Measurements from ENCODE around the gene PTPN12. TPM values are rescaled to one million over a fixed set of nuclear protein-coding genes. Genes with fewer than 3 reads are reported as not detected.

The PTPN12 gene
- total RNA-seq, 4 donors from 2014 or later = 64.6 to 130 (median 95.5) TPM

DNA sequence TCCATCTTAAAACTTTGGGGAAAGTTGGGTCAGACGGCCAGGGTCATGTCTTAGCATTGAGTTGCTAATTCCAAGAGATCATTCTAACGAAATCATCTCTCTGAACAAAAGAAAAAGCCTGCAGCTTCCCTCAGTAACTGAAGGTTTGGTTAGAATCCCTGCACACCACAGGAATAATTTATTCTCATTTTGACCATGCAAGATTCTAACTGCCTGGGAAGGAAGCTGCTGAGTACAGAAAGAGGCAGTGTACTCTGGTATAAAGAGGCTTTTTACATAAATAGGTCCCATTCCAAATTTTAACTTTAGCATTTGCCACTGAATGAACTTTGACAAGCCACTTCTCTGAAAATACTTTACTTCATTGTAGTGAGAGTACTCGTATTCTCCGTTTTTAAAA, 82.2 kb downstream of the PTPN12 start:
- Histone ChIP-seq H3K27ac (no peak overlapping the region), H3K27me3 (no peaks in the 10 kb centered on the region), H3K36me3 (peaks cover 48% of the 10 kb centered on the region), H3K9me3 (no peaks in the 10 kb centered on the region), H3K4me3 (no peak overlapping the region), H3K4me1 (no peaks in the 10 kb centered on the region)
- no peak for TF ChIP-seq EP300 (IDR thresholded peaks at IDR 0.05)
- TF ChIP-seq POLR2AphosphoS5 (IDR thresholded peaks at IDR 0.05) = no peak
- TF ChIP-seq, protein P1, sequence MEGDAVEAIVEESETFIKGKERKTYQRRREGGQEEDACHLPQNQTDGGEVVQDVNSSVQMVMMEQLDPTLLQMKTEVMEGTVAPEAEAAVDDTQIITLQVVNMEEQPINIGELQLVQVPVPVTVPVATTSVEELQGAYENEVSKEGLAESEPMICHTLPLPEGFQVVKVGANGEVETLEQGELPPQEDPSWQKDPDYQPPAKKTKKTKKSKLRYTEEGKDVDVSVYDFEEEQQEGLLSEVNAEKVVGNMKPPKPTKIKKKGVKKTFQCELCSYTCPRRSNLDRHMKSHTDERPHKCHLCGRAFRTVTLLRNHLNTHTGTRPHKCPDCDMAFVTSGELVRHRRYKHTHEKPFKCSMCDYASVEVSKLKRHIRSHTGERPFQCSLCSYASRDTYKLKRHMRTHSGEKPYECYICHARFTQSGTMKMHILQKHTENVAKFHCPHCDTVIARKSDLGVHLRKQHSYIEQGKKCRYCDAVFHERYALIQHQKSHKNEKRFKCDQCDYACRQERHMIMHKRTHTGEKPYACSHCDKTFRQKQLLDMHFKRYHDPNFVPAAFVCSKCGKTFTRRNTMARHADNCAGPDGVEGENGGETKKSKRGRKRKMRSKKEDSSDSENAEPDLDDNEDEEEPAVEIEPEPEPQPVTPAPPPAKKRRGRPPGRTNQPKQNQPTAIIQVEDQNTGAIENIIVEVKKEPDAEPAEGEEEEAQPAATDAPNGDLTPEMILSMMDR (IDR thresholded peaks at IDR 0.05) = no peak
- no peak for TF ChIP-seq POLR2A (IDR thresholded peaks at IDR 0.05)
- DNase-seq (ENCODE audit: low spot score in 2 of 2) = no peak
- WGBS = 75% methylated on average over 4 of the region's 4 CpGs

- H3K9me3 ChIP-seq = no peaks in the 10 kb centered on the region
- H3K4me3 ChIP-seq = no peak overlapping the region
- peaks cover 53% of the 10 kb centered on the region for H3K36me3 ChIP-seq
- DNase-seq (ENCODE audit: low spot score in 2 of 2) = no peak
- TF ChIP-seq POLR2A (IDR thresholded peaks at IDR 0.05) (no peak), EP300 (IDR thresholded peaks at IDR 0.05) (no peak), POLR2AphosphoS5 (IDR thresholded peaks at IDR 0.05) (no peak)
- TF ChIP-seq, protein P1 (IDR thresholded peaks at IDR 0.05) = no peak
- no peak overlapping the region for H3K27ac ChIP-seq
- no peaks in the 10 kb centered on the region for H3K27me3 ChIP-seq
- 92% methylated on average over 6 of the region's 6 CpGs for WGBS
- H3K4me1 ChIP-seq = no peaks in the 10 kb centered on the region
Measured at GRCh38 chr7:77626586-77627308, 89.7 kb downstream of the PTPN12 start.

GRCh38 chr7:77627309-77627676, 90.2 kb downstream of the PTPN12 start:
- no peak overlapping the region for H3K27ac ChIP-seq

GRCh38 chr7:77629797-77630196, 92.7 kb downstream of the PTPN12 start:
- Histone ChIP-seq H3K27ac (no peak overlapping the region), H3K27me3 (no peaks in the 10 kb centered on the region), H3K4me3 (no peak overlapping the region), H3K36me3 (peaks cover 54% of the 10 kb centered on the region), H3K9me3 (no peaks in the 10 kb centered on the region), H3K4me1 (no peaks in the 10 kb centered on the region)
- TF ChIP-seq EP300 (IDR thresholded peaks at IDR 0.05) = no peak
- no peak for TF ChIP-seq POLR2AphosphoS5 (IDR thresholded peaks at IDR 0.05)
- TF ChIP-seq, protein P1 (IDR thresholded peaks at IDR 0.05) = no peak
- TF ChIP-seq POLR2A (IDR thresholded peaks at IDR 0.05) = no peak
- 96% methylated on average over 4 of the region's 4 CpGs for WGBS
- DNase-seq (ENCODE audit: low spot score in 2 of 2) = no peak

More at GRCh38 chr7:77627309-77627676, 90.2 kb downstream of the PTPN12 start:
- Histone ChIP-seq H3K36me3 (peaks cover 49% of the 10 kb centered on the region), H3K27me3 (no peaks in the 10 kb centered on the region), H3K4me1 (no peaks in the 10 kb centered on the region), H3K9me3 (no peaks in the 10 kb centered on the region), H3K4me3 (no peak overlapping the region)
- no peak for DNase-seq (ENCODE audit: low spot score in 2 of 2)
- TF ChIP-seq POLR2A (IDR thresholded peaks at IDR 0.05) (no peak), EP300 (IDR thresholded peaks at IDR 0.05) (no peak), POLR2AphosphoS5 (IDR thresholded peaks at IDR 0.05) (no peak)
- TF ChIP-seq, protein P1 (IDR thresholded peaks at IDR 0.05) = no peak

DNA sequence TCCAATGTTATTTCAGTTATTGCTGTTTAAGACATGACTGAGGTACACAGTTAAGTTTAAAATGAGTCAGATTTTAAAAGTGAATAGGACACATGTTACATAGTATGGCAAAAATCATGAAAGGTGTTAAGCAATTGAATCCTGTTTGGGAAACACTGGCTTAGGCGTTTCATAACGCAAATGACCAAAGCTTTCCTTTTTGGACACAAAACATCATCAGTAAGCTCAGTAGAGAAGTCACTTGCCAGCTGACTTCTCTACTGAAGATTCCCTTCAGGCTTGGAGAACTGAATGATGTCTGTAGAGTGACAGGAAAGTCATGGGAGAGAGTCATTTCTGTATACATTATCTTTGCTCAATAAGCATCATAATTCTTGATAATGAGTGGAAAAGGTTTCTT, 94.7 kb downstream of the PTPN12 start:
- Histone ChIP-seq H3K9me3 (no peaks in the 10 kb centered on the region), H3K27me3 (no peaks in the 10 kb centered on the region), H3K36me3 (peaks cover 58% of the 10 kb centered on the region), H3K4me3 (no peak overlapping the region), H3K4me1 (no peaks in the 10 kb centered on the region), H3K27ac (no peak overlapping the region)
- no peak for TF ChIP-seq POLR2AphosphoS5 (IDR thresholded peaks at IDR 0.05)
- no peak for TF ChIP-seq POLR2A (IDR thresholded peaks at IDR 0.05)
- TF ChIP-seq, protein P1 (IDR thresholded peaks at IDR 0.05) = no peak
- TF ChIP-seq EP300 (IDR thresholded peaks at IDR 0.05) = no peak
- DNase-seq (ENCODE audit: low spot score in 2 of 2) = no peak
- 69% methylated on average over 2 of the region's 2 CpGs for WGBS
